ENCODE results near the gene CLOCK.

CLOCK gene

GRCh38 chr4:55409468-55410171, 137.1 kb downstream of the CLOCK start:
- Histone ChIP-seq H3K9ac (ENCODE audit: low read depth, low read length) (no peak overlapping the region), H3K27ac (ENCODE audit: low read length) (no peak overlapping the region), H3K27me3 (ENCODE audit: insufficient read depth, low read length) (no peaks in the 10 kb centered on the region), H3K9me3 (ENCODE audit: insufficient read depth, low read depth, low read length) (no peaks in the 10 kb centered on the region), H3K36me3 (ENCODE audit: insufficient read depth, low read depth, low read length) (peaks cover 56% of the 10 kb centered on the region), H3K4me1 (ENCODE audit: insufficient read depth, low read length) (peaks cover 3% of the 10 kb centered on the region; the same call in 1 of the 2 replicates), H3K4me3 (ENCODE audit: low read length) (no peak overlapping the region)

GRCh38 chr4:55407764-55408163, 138.9 kb downstream of the CLOCK start:
- Histone ChIP-seq H3K4me3 (ENCODE audit: low read length) (no peak overlapping the region), H3K27ac (ENCODE audit: low read length) (no peak overlapping the region), H3K9me3 (ENCODE audit: insufficient read depth, low read depth, low read length) (no peaks in the 10 kb centered on the region), H3K4me1 (ENCODE audit: insufficient read depth, low read length) (peaks cover 3% of the 10 kb centered on the region; the same call in 1 of the 2 replicates), H3K9ac (ENCODE audit: low read depth, low read length) (no peak overlapping the region), H3K27me3 (ENCODE audit: insufficient read depth, low read length) (no peaks in the 10 kb centered on the region), H3K36me3 (ENCODE audit: insufficient read depth, low read depth, low read length) (peaks cover 72% of the 10 kb centered on the region)

DNA sequence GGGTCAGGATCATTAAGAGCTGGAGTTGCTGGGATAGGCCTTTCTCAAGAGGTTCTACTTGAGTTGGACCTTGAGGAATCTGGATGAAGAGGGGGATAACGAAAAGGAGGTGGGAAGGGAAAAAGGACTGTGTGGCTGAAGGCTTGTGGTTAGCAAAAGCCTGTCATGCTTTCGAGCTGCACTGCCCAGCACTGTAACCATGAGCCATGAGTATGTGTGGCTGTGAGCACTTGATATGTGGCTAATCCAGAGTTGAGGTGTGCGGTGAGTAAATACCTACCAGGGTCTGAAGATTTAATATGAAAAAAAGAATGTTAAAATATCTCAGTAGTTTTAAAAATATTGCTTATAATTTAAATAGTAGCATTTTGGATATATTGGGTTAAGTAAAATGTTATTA, 139.6 kb downstream of the CLOCK start:
- no peak overlapping the region for H3K9ac ChIP-seq (ENCODE audit: low read depth, low read length)
- peaks cover 72% of the 10 kb centered on the region for H3K36me3 ChIP-seq (ENCODE audit: insufficient read depth, low read depth, low read length)
- H3K27ac ChIP-seq (ENCODE audit: low read length): no peak overlapping the region
- no peaks in the 10 kb centered on the region for H3K9me3 ChIP-seq (ENCODE audit: insufficient read depth, low read depth, low read length)
- no peak overlapping the region for H3K4me3 ChIP-seq (ENCODE audit: low read length)
- no peaks in the 10 kb centered on the region for H3K27me3 ChIP-seq (ENCODE audit: insufficient read depth, low read length)
- peaks cover 3% of the 10 kb centered on the region; the same call in 1 of the 2 replicates for H3K4me1 ChIP-seq (ENCODE audit: insufficient read depth, low read length)

DNA sequence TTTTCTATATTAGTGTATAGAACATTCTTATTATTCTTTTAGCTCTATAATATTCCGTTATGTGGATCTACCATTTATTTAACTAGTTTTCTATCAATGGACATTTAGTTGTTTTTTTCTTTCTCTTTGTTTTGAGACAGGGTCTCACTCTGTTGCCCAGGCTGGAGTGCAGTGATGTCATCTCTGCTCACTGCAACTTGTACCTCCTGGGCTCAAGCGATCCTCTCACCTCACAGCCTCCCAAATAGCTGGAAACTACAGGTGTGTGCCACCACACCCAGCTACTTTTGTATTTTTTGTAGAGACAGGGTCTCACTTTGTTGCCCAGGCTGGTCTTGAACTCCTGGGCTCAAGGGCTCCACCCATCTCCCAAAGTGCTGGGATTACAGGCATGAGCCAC, 140.2 kb downstream of the CLOCK start:
- Histone ChIP-seq H3K27ac (ENCODE audit: low read length) (no peak overlapping the region), H3K4me1 (ENCODE audit: insufficient read depth, low read length) (peaks cover 3% of the 10 kb centered on the region; the same call in 1 of the 2 replicates), H3K4me3 (ENCODE audit: low read length) (no peak overlapping the region), H3K9me3 (ENCODE audit: insufficient read depth, low read depth, low read length) (no peaks in the 10 kb centered on the region), H3K36me3 (ENCODE audit: insufficient read depth, low read depth, low read length) (peaks cover 67% of the 10 kb centered on the region), H3K27me3 (ENCODE audit: insufficient read depth, low read length) (no peaks in the 10 kb centered on the region), H3K9ac (ENCODE audit: low read depth, low read length) (no peak overlapping the region)

- Histone ChIP-seq H3K9ac (ENCODE audit: low read depth, low read length) (no peak overlapping the region), H3K9me3 (ENCODE audit: insufficient read depth, low read depth, low read length) (no peaks in the 10 kb centered on the region), H3K4me1 (ENCODE audit: insufficient read depth, low read length) (peaks cover 3% of the 10 kb centered on the region; the same call in 1 of the 2 replicates), H3K36me3 (ENCODE audit: insufficient read depth, low read depth, low read length) (peaks cover 68% of the 10 kb centered on the region), H3K27ac (ENCODE audit: low read length) (no peak overlapping the region), H3K4me3 (ENCODE audit: low read length) (no peak overlapping the region), H3K27me3 (ENCODE audit: insufficient read depth, low read length) (no peaks in the 10 kb centered on the region)
Measured at GRCh38 chr4:55405073-55405472, 141.6 kb downstream of the CLOCK start.

- Histone ChIP-seq H3K27me3 (ENCODE audit: insufficient read depth, low read length) (no peaks in the 10 kb centered on the region), H3K4me3 (ENCODE audit: low read length) (peak overlapping the region; percentile 99; the same call in 1 of the 2 replicates), H3K36me3 (ENCODE audit: insufficient read depth, low read depth, low read length) (peaks cover 46% of the 10 kb centered on the region), H3K4me1 (ENCODE audit: insufficient read depth, low read length) (peaks cover 16% of the 10 kb centered on the region; the same call in 1 of the 2 replicates), H3K9me3 (ENCODE audit: insufficient read depth, low read depth, low read length) (no peaks in the 10 kb centered on the region), H3K9ac (ENCODE audit: low read depth, low read length) (no peak overlapping the region), H3K27ac (ENCODE audit: low read length) (no peak overlapping the region)
Measured at GRCh38 chr4:55399581-55399980, 147.1 kb downstream of the CLOCK start.

- peaks cover 16% of the 10 kb centered on the region; the same call in 1 of the 2 replicates for H3K4me1 ChIP-seq (ENCODE audit: insufficient read depth, low read length)
- H3K9ac ChIP-seq (ENCODE audit: low read depth, low read length): no peak overlapping the region
- H3K4me3 ChIP-seq (ENCODE audit: low read length): peak overlapping the region; percentile 99; the same call in 1 of the 2 replicates
- H3K9me3 ChIP-seq (ENCODE audit: insufficient read depth, low read depth, low read length): no peaks in the 10 kb centered on the region
- H3K27ac ChIP-seq (ENCODE audit: low read length): no peak overlapping the region
- H3K27me3 ChIP-seq (ENCODE audit: insufficient read depth, low read length): no peaks in the 10 kb centered on the region
- peaks cover 39% of the 10 kb centered on the region for H3K36me3 ChIP-seq (ENCODE audit: insufficient read depth, low read depth, low read length)
Measured at GRCh38 chr4:55398966-55399365, 147.7 kb downstream of the CLOCK start.

DNA sequence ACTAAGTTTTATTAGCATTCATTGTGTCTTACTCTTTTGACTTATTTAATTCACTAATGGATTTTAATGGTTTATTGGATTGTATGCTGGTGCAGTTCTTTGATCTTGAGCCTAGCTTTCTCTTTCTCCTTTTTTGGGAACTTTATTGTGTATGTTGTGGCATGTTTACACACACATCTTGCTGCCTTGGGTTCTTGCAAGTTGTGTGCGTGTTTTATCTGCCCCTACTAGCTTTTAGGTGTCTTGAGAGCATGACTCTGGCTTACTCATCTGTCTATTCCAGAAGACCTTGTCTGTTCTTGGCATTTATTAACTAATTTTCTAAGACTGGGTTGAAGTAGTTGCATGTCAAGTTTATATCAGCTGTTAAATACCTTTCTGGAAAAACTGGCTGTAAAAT, 148.2 kb downstream of the CLOCK start:
- Histone ChIP-seq H3K4me1 (ENCODE audit: insufficient read depth, low read length) (peaks cover 16% of the 10 kb centered on the region; the same call in 1 of the 2 replicates), H3K36me3 (ENCODE audit: insufficient read depth, low read depth, low read length) (peaks cover 34% of the 10 kb centered on the region), H3K9me3 (ENCODE audit: insufficient read depth, low read depth, low read length) (no peaks in the 10 kb centered on the region), H3K27me3 (ENCODE audit: insufficient read depth, low read length) (no peaks in the 10 kb centered on the region), H3K4me3 (ENCODE audit: low read length) (peak overlapping the region; percentile 99), H3K9ac (ENCODE audit: low read depth, low read length) (peak overlapping the region; percentile 93; the same call in 1 of the 2 replicates), H3K27ac (ENCODE audit: low read length) (no peak overlapping the region)

DNA sequence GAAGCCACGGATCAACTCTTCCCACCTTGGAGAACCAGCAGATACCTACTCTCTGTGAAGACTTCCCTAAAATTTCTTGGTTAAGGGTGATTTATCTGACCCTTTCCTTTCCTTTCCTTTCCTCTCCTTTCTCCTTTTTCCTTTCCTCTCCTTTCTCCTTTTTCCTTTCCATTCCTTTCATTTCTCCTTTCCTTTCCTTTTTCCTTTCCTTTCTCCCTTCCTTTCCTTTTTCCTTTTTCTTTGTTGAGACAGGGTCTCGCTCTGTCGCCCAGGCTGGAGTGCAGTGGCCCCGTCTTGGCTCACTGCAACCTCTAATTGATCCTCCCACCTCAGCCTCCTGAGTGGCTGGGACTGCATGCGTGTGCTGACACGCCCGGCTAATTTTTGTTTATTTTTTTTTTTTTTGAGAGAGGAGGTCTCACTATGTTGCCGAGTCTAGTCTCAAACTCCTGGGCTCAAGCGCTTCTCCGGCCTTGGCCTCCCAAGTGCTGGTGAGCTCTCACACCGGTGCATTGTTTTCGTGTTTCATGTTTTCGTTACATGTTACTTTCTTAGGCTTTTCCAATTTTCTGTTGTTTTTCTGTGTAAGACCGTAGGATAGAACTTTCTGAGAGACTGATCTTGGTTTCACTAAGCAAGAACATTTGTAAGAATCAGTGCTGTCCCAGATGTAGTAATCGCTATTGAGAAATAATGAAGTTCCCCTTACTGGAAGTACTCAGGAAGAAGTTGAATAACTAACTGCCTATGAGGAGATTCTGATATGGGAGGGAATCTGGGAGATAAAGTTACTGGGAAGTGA, 149.0 kb downstream of the CLOCK start:
- H3K36me3 ChIP-seq (ENCODE audit: insufficient read depth, low read depth, low read length): peaks cover 29% of the 10 kb centered on the region
- H3K9ac ChIP-seq (ENCODE audit: low read depth, low read length): peak overlapping the region; percentile 93
- no peaks in the 10 kb centered on the region for H3K9me3 ChIP-seq (ENCODE audit: insufficient read depth, low read depth, low read length)
- H3K4me3 ChIP-seq (ENCODE audit: low read length): peak overlapping the region; percentile 99
- H3K27ac ChIP-seq (ENCODE audit: low read length): no peak overlapping the region
- H3K4me1 ChIP-seq (ENCODE audit: insufficient read depth, low read length): peaks cover 16% of the 10 kb centered on the region; the same call in 1 of the 2 replicates
- no peaks in the 10 kb centered on the region for H3K27me3 ChIP-seq (ENCODE audit: insufficient read depth, low read length)

DNA sequence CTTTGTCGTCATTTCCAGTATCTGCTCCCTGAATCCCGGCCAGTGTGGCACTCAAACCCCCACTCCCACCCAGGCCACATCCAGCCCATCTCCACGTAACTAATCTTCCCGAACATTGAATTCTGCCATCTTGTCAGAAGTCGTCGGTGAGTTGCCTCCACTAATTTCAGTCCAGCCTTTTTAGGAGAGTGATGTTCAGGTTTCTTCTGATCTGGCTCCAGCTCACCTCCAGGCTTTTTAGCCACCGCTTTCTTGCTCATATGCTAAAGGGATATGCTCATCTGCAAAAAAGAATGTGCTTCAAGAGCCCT, 149.6 kb downstream of the CLOCK start:
- H3K27ac ChIP-seq (ENCODE audit: low read length): no peak overlapping the region

GRCh38 chr4:55396308-55397125, 150.2 kb downstream of the CLOCK start:
- H3K9me3 ChIP-seq (ENCODE audit: insufficient read depth, low read depth, low read length): no peaks in the 10 kb centered on the region
- peak overlapping the region; percentile 93 for H3K9ac ChIP-seq (ENCODE audit: low read depth, low read length)
- H3K27ac ChIP-seq (ENCODE audit: low read length): peak overlapping the region; percentile 51
- H3K4me1 ChIP-seq (ENCODE audit: insufficient read depth, low read length): peaks cover 16% of the 10 kb centered on the region; the same call in 1 of the 2 replicates
- peak overlapping the region; percentile 99 for H3K4me3 ChIP-seq (ENCODE audit: low read length)
- H3K36me3 ChIP-seq (ENCODE audit: insufficient read depth, low read depth, low read length): peaks cover 29% of the 10 kb centered on the region
- H3K27me3 ChIP-seq (ENCODE audit: insufficient read depth, low read length): no peaks in the 10 kb centered on the region

More for the DNA sequence above, 149.6 kb downstream of the CLOCK start:
- Histone ChIP-seq H3K4me1 (ENCODE audit: insufficient read depth, low read length) (peaks cover 16% of the 10 kb centered on the region; the same call in 1 of the 2 replicates), H3K9me3 (ENCODE audit: insufficient read depth, low read depth, low read length) (no peaks in the 10 kb centered on the region), H3K9ac (ENCODE audit: low read depth, low read length) (peak overlapping the region; percentile 93), H3K36me3 (ENCODE audit: insufficient read depth, low read depth, low read length) (peaks cover 29% of the 10 kb centered on the region), H3K27me3 (ENCODE audit: insufficient read depth, low read length) (no peaks in the 10 kb centered on the region), H3K4me3 (ENCODE audit: low read length) (peak overlapping the region; percentile 99)
